ENCODE measurements around the gene DHCR7.

DHCR7 gene

DNA sequence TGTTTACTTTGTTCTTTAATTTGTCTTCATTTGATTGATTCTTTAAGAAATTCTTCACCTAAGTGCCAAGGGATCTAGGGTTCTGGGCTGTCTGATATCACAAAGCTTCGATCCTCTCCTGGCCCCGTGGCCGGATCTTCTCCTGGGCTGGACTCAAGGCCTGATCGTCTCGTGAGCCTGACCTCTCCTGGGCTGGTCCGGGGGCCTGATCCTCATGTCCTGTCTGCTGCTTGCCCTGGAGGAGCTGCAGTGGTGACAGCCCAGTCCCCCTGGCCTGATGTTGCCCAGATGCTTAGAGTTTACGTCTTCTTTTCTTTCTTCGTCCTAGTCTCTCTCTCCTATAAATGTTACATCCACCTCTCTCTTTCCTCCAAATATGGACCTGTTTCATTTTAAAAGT, 8.1 kb upstream of the DHCR7 start:
- DNase-seq = no peak

DNA sequence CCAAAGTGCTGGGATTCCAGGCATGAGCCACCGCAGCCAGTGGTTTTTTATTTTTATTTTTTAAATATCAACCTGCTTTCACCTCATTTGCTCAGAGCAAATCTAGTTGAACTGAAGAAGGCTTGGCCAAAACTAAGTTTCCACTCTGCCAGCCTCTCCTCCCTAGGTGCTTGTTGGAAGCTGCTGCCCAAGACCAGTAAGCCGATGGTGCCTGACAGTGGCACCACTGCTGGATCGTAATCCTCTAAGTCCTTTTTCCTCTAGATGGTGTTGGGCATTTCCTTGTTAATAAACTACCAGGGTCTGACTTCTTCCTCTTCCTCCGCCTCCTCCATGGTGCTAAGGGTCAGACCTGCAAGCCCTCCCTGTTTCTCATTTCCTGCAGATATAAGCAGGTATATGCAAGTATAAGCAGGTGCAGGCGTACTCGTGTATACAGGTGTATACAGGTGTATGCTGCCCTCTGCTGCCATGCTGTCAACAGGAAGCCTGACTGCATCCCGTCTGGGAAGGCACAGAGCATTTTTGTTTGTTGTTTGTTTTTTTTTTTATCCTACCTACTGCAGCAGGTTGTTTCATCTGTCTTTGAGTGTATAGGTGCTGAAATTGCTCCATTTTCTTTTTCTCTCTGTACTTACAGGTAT, 6.4 kb upstream of the DHCR7 start:
- DNase-seq = peak; percentile 37

DNA sequence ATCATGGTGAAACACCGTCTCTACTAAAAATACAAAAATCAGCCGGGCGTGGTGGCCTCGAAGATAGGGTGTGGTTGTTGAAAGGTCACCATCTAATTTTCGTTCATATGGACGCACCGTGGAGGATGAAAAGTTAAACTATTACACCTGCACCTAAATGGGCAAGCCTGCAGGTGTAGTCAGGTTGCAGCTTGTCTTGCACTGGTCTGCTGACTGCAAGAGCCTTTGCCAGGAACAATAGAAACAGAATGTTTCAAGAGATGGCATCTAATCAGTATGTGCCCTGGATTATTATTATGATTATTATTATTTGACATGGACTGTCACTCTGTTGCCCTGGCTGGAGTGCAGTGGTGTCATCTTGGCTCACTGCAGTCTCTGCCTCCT, 5.7 kb upstream of the DHCR7 start:
- no peak for DNase-seq

DNA sequence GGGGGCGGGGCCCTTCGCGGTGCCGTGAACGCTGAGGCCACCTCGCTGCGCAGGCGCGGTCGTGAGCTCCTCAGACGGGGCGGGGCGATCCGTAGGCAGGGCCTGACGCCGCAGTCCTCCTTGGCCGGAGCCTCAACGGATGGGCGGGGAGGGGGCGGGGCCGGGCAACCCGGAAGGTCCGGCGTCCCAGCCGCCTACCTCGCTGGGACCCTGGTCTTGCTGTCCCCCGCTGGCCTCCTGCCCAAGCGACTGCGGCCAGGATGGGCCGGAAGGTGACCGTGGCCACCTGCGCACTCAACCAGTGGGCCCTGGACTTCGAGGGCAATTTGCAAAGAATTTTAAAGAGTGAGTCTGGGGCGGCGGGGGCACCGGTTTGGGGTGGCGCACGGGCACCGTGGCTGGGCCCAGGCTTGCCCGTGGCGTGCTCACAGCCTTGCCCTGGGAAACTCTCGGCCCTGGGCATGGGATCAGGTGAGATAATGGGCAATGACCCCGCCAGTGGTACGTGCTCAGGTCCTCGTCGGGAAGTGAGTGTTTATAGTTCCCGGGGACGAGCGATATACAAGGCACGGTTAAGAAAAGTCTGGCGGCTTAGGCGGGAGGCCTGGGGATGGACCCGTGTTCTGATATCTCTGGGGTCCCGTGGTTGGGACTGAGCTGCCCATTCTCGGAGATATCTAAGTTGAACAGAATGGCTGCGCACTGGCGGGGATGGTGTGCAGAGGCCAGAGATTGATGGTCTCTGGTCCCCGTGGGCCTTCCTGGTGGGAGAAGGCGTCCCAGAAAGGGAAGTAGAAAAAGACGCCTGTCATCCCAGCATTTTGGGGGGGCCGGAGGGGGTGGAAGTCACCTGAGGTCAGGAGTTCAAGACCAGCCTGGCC, 5.1 kb upstream of the DHCR7 start, which contains the start of gene NADSYN1:
Gene NADSYN1, plus strand, starts transcription at position 167 of the 881 bp plus-strand sequence. Its CDS starts 94 bp downstream, at position 261.
- DNase-seq = peak; percentile 92

DNA sequence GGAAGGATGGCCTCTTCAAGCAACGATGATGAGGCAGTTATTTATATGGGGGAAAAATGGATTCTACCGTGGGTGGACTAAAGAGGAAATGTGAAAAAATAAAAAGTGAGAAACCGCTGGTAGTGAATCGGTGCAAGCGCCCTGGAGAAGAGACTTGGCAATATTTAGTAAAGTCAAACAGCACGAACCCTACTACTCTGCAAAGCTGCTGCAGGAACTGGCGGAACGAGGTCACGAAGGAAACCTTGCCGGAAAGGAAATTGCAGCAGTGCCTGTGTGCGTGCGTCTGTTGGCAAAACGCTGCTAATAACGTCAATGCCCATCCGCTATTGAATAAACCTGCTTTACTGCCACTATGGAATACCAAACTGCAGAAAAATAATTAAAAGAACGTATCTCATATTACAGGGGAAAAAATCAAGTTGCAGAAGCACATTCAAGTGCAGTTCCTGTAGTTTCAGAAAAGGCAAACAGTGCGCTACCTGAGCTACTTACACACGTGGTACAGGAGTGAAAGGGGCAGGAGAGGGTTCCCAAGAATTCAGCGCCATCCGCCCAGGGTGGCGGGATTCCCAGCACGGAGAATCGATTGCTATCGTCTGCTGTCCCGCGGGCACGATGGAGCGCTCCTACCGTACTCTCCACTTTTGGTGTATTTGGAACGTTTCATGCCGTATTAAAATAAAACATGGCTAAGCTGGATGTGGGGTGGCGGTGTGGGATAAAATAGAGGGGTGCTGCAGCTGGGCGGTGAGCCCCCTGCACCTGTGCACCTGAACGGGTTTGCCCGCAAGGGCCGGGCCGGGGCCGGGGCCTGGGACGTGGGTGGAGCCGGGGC, 4.2 kb upstream of the DHCR7 start:
- peak; percentile 62 for DNase-seq

DNA sequence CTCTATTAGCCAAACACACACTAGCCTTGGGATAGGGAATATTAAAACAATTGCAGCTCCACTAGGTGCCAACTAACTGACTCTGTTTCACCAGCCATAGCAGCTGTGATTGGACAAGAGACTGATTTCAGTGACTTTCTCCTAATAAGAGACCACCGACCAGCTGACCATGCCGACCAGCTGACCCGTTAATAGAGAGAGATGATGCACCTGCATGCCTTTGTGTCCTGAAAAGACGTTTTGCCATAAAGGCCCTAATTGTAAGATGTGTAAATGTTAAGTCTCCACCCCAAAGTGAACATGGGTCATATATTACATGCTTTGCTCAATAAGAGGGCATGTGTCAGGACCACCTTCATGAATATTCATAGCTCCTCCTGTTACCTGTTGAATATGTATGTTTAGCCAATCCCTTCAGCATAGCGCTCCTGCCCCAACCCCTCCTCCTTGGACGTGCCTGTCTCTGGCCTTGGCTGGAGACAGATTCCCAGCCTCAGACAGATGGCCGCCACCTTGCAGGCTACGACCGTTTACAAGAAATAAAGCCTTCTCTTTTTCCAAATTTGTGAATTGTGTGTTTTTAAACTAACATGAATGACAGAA, 3.5 kb upstream of the DHCR7 start:
- no peak for DNase-seq

DNA sequence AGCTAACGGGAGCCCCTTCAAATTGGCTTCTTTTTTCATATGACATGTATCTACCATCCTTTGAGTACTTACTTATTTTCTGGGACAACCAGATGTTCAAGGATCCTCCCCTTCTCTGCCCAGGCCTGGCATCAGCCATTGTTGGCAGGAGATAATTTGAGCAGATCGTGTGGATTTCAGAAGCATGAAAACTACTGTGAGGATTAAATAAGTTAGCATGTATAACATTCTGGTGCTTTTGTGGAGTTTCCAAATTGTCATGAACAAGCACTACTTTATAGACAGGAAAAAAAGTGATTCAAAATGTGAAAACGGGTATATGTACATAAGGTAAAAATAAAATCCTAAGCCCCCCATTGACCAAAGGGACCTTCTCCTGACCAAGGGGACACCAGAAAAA, 2.7 kb upstream of the DHCR7 start:
- DNase-seq = no peak

DNA sequence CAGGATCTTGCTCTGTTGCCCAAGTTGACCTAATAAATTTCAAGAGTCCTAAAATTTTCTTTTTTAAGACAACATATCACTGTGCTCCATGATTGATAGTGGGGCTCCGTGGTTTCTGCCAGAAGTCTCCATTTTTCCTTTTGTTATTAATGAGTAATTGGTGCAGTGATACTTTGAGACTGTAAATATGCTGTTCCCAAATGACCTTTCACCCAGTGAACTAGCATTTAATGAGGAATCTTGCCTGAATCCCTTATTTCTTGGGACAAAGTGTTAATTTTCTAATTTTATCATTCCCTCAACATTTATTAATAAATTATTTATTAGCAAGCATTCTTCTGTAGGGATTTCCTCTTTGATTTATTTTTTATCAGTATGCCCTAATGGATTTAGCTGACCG, 2.3 kb upstream of the DHCR7 start:
- DNase-seq = no peak

DNA sequence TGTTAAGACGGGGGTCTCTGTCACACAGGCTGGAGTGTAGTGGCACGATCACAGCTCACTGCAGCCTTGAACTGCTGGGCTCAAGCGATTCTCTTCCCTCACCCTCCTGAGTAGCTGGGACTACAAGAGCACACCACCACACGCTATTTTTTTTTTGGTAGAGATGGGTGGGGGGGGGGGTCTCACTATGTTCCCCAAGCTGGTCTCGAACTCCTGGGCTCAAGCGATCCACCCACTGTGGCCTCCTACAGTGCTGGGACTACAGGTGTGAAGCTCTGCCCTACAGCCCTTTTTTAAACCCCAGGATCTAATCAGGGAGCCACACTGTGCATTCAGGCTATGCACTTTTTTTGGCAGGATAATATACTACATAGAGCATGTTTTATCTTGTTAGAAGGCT, 1.4 kb upstream of the DHCR7 start:
- no peak for DNase-seq

DNA sequence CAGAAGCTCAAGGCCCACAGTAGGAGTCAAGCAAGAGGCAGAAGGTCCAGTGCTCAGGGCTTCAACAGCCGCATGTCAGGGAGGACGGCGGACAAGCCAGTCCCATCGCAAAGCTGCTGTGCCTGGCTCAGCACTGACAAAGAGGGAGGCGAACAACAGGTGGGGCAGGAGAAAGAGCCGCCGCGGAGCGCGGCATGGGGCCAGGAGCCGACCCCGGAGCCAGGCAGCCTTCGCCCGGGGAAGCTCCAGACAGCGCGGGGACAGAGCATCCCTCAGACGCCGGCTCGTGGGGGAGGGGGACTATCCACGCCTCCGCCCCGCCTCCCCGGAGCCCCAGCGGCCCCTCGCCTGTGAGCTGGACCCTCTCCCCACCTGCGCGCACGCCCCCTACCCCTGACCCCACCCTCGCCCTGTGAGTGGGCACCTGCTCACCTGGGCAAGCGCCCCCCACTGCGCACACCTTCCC, 369 bp downstream of the DHCR7 start:
- DNase-seq = no peak

DNA sequence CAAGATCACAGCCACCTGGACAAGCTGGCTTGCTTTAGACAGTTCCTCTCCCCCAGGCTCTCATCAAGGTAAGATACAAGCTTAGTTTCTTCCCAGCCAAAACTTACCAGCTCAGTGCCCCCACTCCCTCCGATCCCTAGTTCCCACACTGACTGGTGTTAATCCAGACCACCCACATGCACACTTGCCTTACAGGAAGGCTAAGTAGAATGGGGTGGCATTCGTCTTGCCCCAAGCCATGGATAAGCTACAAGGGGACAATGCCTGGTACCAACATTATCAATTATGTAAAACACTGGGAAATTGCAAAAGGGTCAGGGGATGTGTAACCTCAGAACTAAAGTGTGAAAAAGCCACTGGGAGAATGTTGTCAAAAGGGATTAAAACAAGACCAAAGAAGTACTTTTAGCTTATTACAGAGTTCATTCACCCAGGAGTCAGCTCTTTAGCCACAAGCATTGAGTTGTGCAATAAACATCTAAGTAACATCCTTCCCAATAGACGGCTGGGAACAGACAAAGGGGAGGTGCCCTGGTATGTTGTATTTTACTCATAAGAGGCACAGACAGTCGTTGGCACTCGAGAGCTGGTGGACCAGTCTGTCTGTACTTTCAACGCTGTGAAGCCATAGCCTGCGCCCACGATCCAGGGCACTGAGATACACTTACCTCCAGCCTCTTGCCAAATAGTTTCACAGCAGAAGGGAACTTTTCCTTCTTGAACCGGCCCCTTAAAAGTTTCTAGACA, 1.1 kb downstream of the DHCR7 start:
- DNase-seq = no peak

DNA sequence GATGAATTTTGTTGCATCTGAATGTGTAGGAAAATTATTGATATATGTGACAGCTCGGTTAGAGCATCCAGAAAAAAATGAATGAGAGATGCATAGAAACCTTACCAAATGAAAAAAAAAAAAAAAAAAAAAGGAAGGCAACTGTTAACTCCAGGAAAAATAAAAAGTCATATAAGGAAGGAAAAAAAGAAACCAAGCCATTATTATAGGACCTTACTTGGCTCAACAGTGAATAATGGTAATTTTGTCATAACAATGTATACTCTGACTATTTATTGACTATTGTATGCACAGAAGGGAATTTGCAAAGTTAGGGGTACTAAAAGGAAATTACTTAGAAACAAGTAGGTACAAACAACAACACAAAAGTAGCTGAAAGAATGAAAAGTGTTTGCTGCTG, 2.0 kb downstream of the DHCR7 start:
- no peak for DNase-seq

DNA sequence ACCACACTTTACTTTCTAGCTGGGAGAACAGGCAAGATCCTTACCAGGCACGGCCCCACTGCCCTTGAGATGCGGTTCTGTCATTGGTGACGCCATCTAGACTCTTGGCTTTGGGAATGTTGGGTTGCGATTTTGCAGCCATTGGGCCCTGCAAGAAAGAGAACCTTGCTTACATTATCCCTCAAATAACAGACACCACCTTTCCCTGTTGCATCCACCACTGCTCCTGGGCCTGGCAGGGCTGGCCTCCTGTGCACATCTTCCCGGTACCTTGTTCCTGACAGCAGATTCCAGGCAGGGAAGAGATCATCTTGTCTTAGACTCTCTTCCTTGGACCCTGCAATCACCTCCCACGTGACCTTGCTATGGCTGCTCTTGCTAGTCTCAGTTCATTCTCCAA, 3.4 kb downstream of the DHCR7 start:
- DNase-seq = no peak

DNA sequence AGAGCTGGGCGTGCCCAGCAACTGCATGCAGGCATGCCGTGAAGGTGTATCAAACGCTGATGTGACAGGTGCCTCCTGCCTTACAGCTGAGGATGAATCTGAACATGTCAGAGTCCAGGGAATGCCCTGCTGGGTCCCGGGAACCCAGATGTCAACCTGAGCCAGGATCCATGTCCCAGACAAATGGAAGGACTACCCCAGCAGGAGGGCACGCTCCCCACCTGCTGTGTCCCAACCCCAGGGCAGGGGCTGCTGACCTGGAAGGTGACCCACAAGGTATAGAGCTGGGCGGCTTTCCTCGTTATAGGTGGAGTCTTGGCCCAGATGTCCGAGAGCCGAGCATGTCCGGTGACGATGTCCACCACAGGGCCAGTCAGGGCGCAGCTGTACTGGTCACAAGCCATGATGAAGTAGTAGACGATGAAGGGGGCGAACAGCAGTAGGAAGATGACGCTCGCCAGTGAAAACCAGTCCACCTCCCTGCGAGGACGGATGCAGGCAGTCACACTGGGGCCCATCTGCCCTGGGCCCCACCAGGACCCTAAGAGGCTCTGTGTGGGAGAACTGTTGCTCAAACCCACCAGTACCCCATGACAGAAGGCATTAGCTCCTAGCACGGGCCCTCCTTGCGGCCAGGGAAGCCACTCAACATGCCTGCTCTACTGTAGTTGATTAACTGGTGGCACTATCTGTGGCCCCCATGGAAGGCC, 4.3 kb downstream of the DHCR7 start:
- DNase-seq = no peak

DNA sequence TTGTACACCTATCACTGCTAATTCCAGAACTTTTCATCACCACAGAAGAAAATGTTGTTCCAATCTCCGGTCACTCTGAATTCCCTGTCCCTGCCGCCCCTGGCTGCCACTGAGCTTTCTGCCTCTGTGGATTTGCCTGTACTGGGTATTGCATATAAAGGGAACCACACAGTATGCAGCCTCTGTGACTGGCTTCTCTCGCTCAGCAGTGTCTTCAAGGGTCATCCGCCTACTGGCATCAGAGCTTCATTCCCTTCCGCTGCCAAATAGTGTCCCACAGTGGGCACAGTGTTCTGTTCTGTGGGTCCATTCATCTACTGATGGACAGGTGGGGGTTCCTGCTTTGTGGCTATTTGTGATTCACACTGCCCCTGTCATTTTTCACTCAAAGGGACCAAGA, 5.3 kb downstream of the DHCR7 start:
- DNase-seq = no peak

DNA sequence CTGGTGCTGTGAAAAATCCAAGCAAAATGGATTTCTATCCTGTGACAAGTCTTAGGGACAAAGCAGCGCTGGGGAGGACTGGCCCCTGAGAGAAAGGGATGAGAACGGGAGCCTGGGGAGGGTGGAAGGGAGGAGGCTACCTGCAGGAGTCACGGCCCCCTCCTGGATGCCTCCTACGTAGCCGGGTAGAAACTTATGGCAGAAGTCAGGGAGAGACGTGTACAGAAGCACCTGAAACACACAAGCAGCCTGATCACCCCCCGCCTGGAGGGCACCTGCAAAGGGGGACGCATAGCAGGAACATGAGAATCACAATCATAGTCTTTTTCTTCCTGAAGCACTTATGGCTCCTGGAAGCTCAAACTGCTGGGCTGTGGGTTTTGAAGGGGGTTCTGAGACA, 6.1 kb downstream of the DHCR7 start:
- DNase-seq = no peak

DNA sequence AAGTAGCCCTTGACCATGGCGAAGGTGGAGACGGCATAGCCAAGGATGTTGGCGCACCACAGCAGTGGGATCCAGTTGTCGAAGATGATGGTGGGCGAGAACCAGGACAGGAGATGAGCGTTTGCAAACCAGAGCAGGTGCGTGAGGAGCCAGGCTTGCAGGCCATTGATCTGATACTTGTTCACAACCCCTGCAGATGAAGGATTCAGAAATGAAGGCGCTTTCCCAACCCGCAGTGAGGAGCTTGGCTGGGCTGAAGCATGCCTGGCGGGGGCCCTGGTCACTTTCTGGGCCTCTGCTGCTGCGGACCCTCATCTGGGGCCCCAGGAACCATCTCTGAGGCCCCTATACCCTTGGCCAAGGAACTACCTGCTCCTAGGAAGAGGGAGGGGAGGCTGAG, 6.9 kb downstream of the DHCR7 start:
- DNase-seq = no peak

DNA sequence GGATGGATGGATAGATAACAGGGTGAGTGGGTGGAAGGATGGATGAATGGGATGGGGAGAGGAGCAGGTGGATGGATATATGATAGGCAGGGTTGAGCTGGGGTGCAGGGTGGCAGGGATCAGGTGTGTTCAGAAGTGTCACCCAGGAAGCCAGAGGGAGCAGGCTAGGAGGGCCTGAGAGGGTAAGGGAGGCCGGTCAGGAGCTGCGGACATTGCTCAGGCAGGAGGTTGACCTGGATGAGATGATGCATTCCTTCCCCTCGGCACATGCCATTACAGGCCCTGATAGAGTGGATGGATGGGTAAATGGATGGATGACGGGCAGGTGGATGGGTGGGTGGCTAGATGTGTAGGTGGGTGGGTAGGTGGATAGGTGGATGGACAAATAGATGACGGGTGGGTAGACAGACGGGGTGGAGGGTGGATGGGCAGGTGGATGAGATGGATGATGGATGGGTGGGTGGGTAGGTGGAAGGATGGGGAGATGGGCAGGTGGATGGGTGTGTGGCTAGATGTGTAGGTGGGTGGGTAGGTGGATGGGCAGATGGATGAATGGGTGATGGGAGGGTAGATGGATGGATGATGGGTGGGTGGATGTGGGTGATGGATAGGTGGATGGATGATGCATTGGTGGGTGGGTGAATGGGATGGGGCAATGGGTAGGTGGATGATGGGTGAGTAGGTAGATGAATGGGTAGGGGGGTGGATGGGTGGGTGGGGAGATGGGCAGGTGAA, 8.0 kb downstream of the DHCR7 start:
- DNase-seq = no peak

DNA sequence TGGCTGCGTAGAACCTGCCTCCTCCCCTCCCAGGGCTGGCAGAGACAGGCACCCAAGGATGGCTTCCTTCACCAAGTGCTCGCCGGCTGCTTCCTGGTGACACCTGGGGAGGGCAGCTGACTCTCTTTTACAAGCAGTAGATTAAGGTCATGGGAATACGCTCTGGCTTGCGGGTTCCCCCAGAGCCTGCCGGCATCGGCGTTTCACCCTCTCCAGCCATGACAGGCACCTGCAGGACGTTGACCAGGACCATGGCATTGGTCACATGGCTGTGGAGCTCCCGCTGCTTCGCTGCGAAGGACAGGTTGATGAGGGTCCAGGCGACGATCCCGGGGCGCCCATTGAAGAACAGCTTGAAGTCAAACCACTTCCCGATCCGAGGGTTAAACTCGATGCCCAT, 9.5 kb downstream of the DHCR7 start:
- DNase-seq = no peak

DNA sequence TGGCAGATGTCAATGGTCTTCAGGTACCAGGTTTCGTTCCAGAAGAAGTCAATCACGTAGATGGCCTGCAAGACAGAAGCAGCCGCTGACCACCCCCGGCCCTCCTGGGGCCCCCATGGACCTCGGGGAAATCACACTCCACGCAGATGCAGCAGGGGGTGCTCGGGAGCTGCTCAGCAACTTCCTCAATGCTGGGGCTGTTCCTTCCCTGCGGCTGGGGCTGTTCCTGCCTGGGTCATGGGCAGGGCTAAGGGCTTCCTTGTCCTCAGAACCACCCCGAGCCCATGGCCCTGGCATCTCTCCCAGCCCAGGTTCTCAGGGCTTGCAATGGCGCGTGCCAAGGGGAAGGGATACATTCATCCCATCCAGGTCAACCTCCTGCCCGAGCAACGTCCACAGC, 10.3 kb downstream of the DHCR7 start:
- no peak for DNase-seq

DNA sequence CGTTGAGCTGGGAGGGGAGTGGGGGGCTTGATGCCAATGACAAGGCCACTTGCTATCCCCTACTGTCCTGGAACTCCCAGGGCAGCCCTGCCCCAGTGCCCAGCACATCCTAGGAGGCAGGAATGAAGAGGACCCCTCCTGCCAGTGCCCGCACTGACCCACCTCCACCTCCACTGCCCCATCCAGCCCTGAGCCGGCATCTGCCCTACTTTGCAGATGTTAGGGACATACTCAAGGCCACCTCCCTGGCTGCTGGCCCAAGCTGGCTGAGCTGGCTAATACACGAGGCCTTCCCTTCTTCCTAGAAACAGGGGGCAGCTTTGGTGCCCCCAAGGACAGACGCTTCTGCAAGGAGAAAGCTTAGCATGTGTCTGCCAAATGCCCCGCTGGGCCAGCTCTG, 10.8 kb downstream of the DHCR7 start:
- DNase-seq = no peak

All from CD4-positive, alpha-beta T cell treated with Interleukin-4 for 4 hours (primary cell).